GM12878 (cell line): ENCODE results near the gene TOMM20L. TPM values are rescaled to one million over a fixed set of nuclear protein-coding genes. Genes with fewer than 3 reads are reported as not detected.
A peak's percentile ranks its signal among the peaks of the same experiment; 100 is the strongest.
"Not testable (repeated sequence)": the region's sequence is repeated elsewhere in the genome, so short reads cannot be mapped to it uniquely, and the experiment has no call there.

Source experiments
- ATAC-seq: fragments of 200-7000 bp; cut with Tn5 transposase; 3 replicates; pipeline ENCODE4 v1.9.1; 2020; ENCODE audit warnings: mild to moderate bottlenecking, moderate library complexity
- BruUV-seq: library from RNA; stranded (reverse); fragments of 400-500 nt; replicated peaks from 2 replicates; lab custom pipeline; 2021; lab: Mats Ljungman, UMichigan
- CTCF ChIA-PET: fragments of 300-600 bp; sonication (Branson Sonifier 250); formaldehyde crosslinking; extraction: SDS; loops from one replicate; lab custom pipeline; 2021; ENCODE audit warnings: inconsistent platforms; lab: Yijun Ruan, JAX
- POLR2A ChIA-PET: fragments of 350-600 bp; formaldehyde crosslinking; extraction: SDS; loops from one replicate; lab custom pipeline; 2021; ENCODE audit warnings: inconsistent platforms; lab: Charles Lee
- RAD21 ChIA-PET: fragments of 300-600 bp; sonication (Branson Sonifier 250); formaldehyde crosslinking; loops from one replicate; lab custom pipeline; 2023; ENCODE audit warnings: antibody characterized with exemption; ENCODE audit not compliant: unreplicated experiment; lab: Charles Lee
- SMC1A ChIA-PET: fragments of 300-600 bp; sonication (Branson Sonifier 250); formaldehyde crosslinking; loops from one replicate; lab custom pipeline; 2023; ENCODE audit not compliant: unreplicated experiment, uncharacterized antibody; lab: Charles Lee
- DNase-seq: peaks from one replicate; pipeline ENCODE4 v3.0.0-alpha.2; 2011; ENCODE audit warnings: low read depth, low spot score
- FAIRE-seq: peaks from 3 replicates; lab custom pipeline; 2011; peaks lifted over from hg19 to GRCh38; lab: Jason Lieb, UNC
- H2AFZ ChIP-seq: 2 replicates; pipeline ENCODE4 v1.6.0; 2011; ENCODE audit warnings: low read depth, low read length, control low read depth; ENCODE audit not compliant: control insufficient read depth
- H3K27ac ChIP-seq: 2 replicates; pipeline ENCODE4 v1.5.1; 2011; ENCODE audit warnings: control low read depth; ENCODE audit not compliant: control insufficient read depth, insufficient read depth
- H3K27me3 ChIP-seq, 2 experiments: replicated peaks in 1 of 2; 2 replicates each; pipeline versions ENCODE4 v1.6.0 to v1.6.1; 2011; ENCODE audit warnings: low read length in 1 of 2; ENCODE audit not compliant: control insufficient read depth in 2 of 2, insufficient read depth in 2 of 2
- H3K36me3 ChIP-seq, 2 experiments: 2 replicates each; pipeline ENCODE4 v1.5.1; 2011; ENCODE audit warnings: low read length in 1 of 2; ENCODE audit not compliant: control insufficient read depth in 2 of 2, insufficient read depth in 2 of 2
- H3K4me1 ChIP-seq: 2 replicates; pipeline ENCODE4 v1.6.1; 2011; ENCODE audit warnings: mild to moderate bottlenecking, low read length, moderate library complexity, mixed read lengths; ENCODE audit not compliant: control insufficient read depth, insufficient read depth
- H3K4me2 ChIP-seq: 2 replicates; pipeline ENCODE4 v1.6.0; 2011; ENCODE audit warnings: control low read depth; ENCODE audit not compliant: control insufficient read depth, insufficient read depth
- H3K4me3 ChIP-seq: fragments of 200-600 bp; sonication (generic); 2 replicates; pipeline ENCODE4 v1.5.1; 2016
- H3K79me2 ChIP-seq: 2 replicates; pipeline ENCODE4 v1.6.0; 2011; ENCODE audit warnings: low read length; ENCODE audit not compliant: control insufficient read depth, insufficient read depth
- H3K9ac ChIP-seq: 2 replicates; pipeline ENCODE4 v1.8.0; 2011; ENCODE audit warnings: low read length, control low read depth, mixed read lengths; ENCODE audit not compliant: control insufficient read depth, insufficient read depth
- H3K9me3 ChIP-seq: replicated peaks from 3 replicates; pipeline ENCODE4 v1.5.1; 2011; ENCODE audit warnings: mild to moderate bottlenecking, low read length; ENCODE audit not compliant: control insufficient read depth, insufficient read depth
- H4K20me1 ChIP-seq: 2 replicates; pipeline ENCODE4 v1.6.0; 2011; ENCODE audit not compliant: control insufficient read depth, insufficient read depth
- CBX5 ChIP-seq: sonication (generic); IDR thresholded peaks from 2 replicates; pipeline ENCODE4 v1.6.1; 2016; ENCODE audit warnings: low read depth, moderate library complexity, mild to moderate bottlenecking, inconsistent platforms
- FOXM1 ChIP-seq: IDR thresholded peaks from 2 replicates; pipeline ENCODE4 v1.6.1; 2012; ENCODE audit warnings: low read depth, mild to moderate bottlenecking, inconsistent platforms, low read length, moderate library complexity
- WGBS: methylation state at CpG from one replicate; pipeline ENCODE4 v1.1.6; 2016; ENCODE audit warnings: low lambda C conversion rate; ENCODE audit not compliant: insufficient replicate concordance, insufficient coverage; ENCODE audit errors: missing lambda C conversion rate; 5-methylcytosine and 5-hydroxymethylcytosine counted together
- in situ Hi-C: fragments of 300-500 bp; cut with MboI; formaldehyde crosslinking; loops from 9 replicates; pipeline ENCODE4 v1.14.3; 2018; ENCODE audit warnings: mixed read lengths
- intact Hi-C: fragments of 100-400 bp; cut with micrococcal nuclease; formaldehyde crosslinking; loops from one replicate; pipeline ENCODE4 v1.14.2; 2022; ENCODE audit not compliant: unreplicated experiment
- polyA plus RNA-seq, 11 experiments: library from polyadenylated mRNA; depleted of rRNA in 4 of 11; unstranded in 6 of 11; stranded (reverse) in 5 of 11; fragments of >200 nt; fragmentation: Nextera tagmentation in 4 of 11; fragmentation: Illumina TruSeq in 1 of 11; extraction: Ambion mirVana in 4 of 11; extraction: Trizol in 1 of 11; gene quantifications; 1 replicate in 1 of 11; 2 replicates in 10 of 11; pipeline versions ENCODE4 v1.2.1 to v1.2.3, GENCODE V29; 2011 to 2016; ENCODE audit warnings: inconsistent platforms in 2 of 11, missing spikeins in 2 of 11, low read depth in 1 of 11
- total RNA-seq, 4 experiments: library from RNA; depleted of rRNA in 3 of 4; stranded (reverse); fragments of >200 nt in 3 of 4; fragmentation: Illumina TruSeq in 1 of 4; extraction: Trizol in 1 of 4; gene quantifications; 2 replicates each; pipeline versions ENCODE4 v1.2.1 to v1.2.3, GENCODE V29; 2013 to 2021

Gene TOMM20L
- total and polyA plus RNA-seq, 10 of the 15 experiments (the other 5 are each of a cell fraction or from before 2014, with no cell fraction given) = 0.28 TPM; not detected in 9

GRCh38 chr14:58415636-58416547 lies 20.2 kb downstream of the TOMM20L start:
- Histone ChIP-seq H3K27ac (no peak overlapping the region), H3K27me3 (no peaks in the 10 kb centered on the region), H3K4me3 (no peak overlapping the region), H4K20me1 (no peaks in the 10 kb centered on the region; the same call in 1 of the 2 replicates), H3K9me3 (peaks cover 3% of the 10 kb centered on the region; the same call in 2 of the 3 replicates), H3K36me3 (peaks cover 5 to 10% of the 10 kb centered on the region in 2 experiments), H2AFZ (no peak overlapping the region), H3K79me2 (peaks cover 4% of the 10 kb centered on the region), H3K9ac (no peak overlapping the region), H3K4me2 (no peak overlapping the region), H3K4me1 (no peaks in the 10 kb centered on the region)
- in situ Hi-C loops = no loop called here
- WGBS = 97% methylated on average over 10 of the region's 10 CpGs
- no TSS peak for BruUV-seq
- ChIA-PET CTCF (no interaction called here), POLR2A (interaction anchor here (0.6 kb wide), 2 partner anchors 43 to 713 kb away, joined by 4 read pairs; no protein-coding TSS in a partner anchor), SMC1A (no interaction called here), RAD21 (no interaction called here)
- TF ChIP-seq CBX5 (peak; percentile 51; the same call in 1 of the 2 replicates), FOXM1 (no peak)
- intact Hi-C loops = no loop called here
- FAIRE-seq (no peak), ATAC-seq (no peak), DNase-seq (no peak)

GRCh38 chr14:58416934-58417333 lies 21.2 kb downstream of the TOMM20L start:
- H4K20me1 ChIP-seq, H3K36me3 ChIP-seq, FAIRE-seq, H2AFZ ChIP-seq, intact Hi-C loops, ATAC-seq, BruUV-seq, H3K4me2 ChIP-seq, in situ Hi-C loops, H3K27ac ChIP-seq, CTCF ChIA-PET, H3K9ac ChIP-seq, H3K9me3 ChIP-seq, H3K79me2 ChIP-seq, H3K4me1 ChIP-seq, H3K4me3 ChIP-seq, H3K27me3 ChIP-seq, DNase-seq: not testable (repeated sequence)
- ChIA-PET SMC1A (interaction anchor here (0.6 kb wide), 1 partner anchor 167 kb away, joined by 3 read pairs; no protein-coding TSS in a partner anchor), POLR2A (interaction anchor here (0.6 kb wide), 3 partner anchors 15 to 712 kb away, joined by 3 to 4 read pairs (median 4); no protein-coding TSS in a partner anchor), RAD21 (interaction anchor here (0.6 kb wide), 1 partner anchor 620 kb away, joined by 3 read pairs; no protein-coding TSS in a partner anchor)
- 64% methylated on average over 1 of the region's 1 CpG for WGBS
